Measurements from ENCODE around the gene ABHD3. TPM values are rescaled to one million over a fixed set of nuclear protein-coding genes. Genes with fewer than 3 reads are reported as not detected.

The ABHD3 gene
- total RNA-seq, 2 experiments from 2014 or later: 154 to 169 TPM

- peaks cover 10% of the 10 kb centered on the region; the same call in 1 of the 2 replicates for H3K79me2 ChIP-seq (ENCODE audit: insufficient read depth, low read depth, low read length)
- H3K4me1 ChIP-seq (ENCODE audit: insufficient read depth, low read length, poor library complexity, severe bottlenecking): no peaks in the 10 kb centered on the region
- no peak overlapping the region for H3K27ac ChIP-seq (ENCODE audit: low read depth, low read length, poor library complexity, severe bottlenecking)
- ChIA-PET CTCF (ENCODE audit: unreplicated experiment) (no interaction called here), POLR2A (interaction anchor here (0.7 kb wide), 1 partner anchor 73 kb away, joined by 3 read pairs; no protein-coding TSS in a partner anchor)
- 0 out of 2 replicates have a peak, but pooled peaks cover 6% of the 10 kb centered on the region for H4K20me1 ChIP-seq (ENCODE audit: insufficient read depth, low read length)
- H3K9me2 ChIP-seq (ENCODE audit: insufficient read depth, low read length): no peaks in the 10 kb centered on the region
- no peak for DNase-seq (ENCODE audit: low spot score)
- peaks cover 91% of the 10 kb centered on the region for H3K36me3 ChIP-seq (ENCODE audit: insufficient read depth, low read length)
- BruUV-seq (replicated peaks): no TSS peak
- H3K4me3 ChIP-seq (ENCODE audit: low read depth, low read length, poor library complexity, severe bottlenecking): no peak overlapping the region
- no peak overlapping the region for H2AFZ ChIP-seq (ENCODE audit: low read length)
- no peaks in the 10 kb centered on the region for H3K9me3 ChIP-seq (ENCODE audit: low read length)
- intact Hi-C loops (cut with micrococcal nuclease; ENCODE audit: unreplicated experiment): no loop called here
- TF ChIP-seq EZH2phosphoT487 (IDR thresholded peaks at IDR 0.05; ENCODE audit: borderline replicate concordance, low read depth, low read length) (no peak), CTCF (conservative IDR thresholded peaks at IDR 0.05; ENCODE audit: low read length) (no peak)
- no peak overlapping the region for H3K4me2 ChIP-seq (ENCODE audit: low read length)
These were observed 31.9 kb downstream of the ABHD3 start for GRCh38 chr18:21672521-21673267.

- CTCF ChIA-PET (ENCODE audit: unreplicated experiment): interaction anchor here (1.5 kb wide), 1 partner anchor 31 kb away, joined by 3 read pairs; no protein-coding TSS in a partner anchor
- no peak overlapping the region for H3K27ac ChIP-seq (ENCODE audit: low read depth, low read length, poor library complexity, severe bottlenecking)
- TF ChIP-seq CTCF (conservative IDR thresholded peaks at IDR 0.05; ENCODE audit: low read length) (no peak), EZH2phosphoT487 (IDR thresholded peaks at IDR 0.05; ENCODE audit: borderline replicate concordance, low read depth, low read length) (no peak)
- no peaks in the 10 kb centered on the region for H3K9me3 ChIP-seq (ENCODE audit: low read length)
- H3K36me3 ChIP-seq (ENCODE audit: insufficient read depth, low read length): peaks cover 82% of the 10 kb centered on the region
- no peak overlapping the region for H3K4me2 ChIP-seq (ENCODE audit: low read length)
- 0 out of 2 replicates have a peak, but pooled peaks cover 6% of the 10 kb centered on the region for H4K20me1 ChIP-seq (ENCODE audit: insufficient read depth, low read length)
- peaks cover 10% of the 10 kb centered on the region; the same call in 1 of the 2 replicates for H3K79me2 ChIP-seq (ENCODE audit: insufficient read depth, low read depth, low read length)
- intact Hi-C loops (cut with micrococcal nuclease; ENCODE audit: unreplicated experiment): no loop called here
- no peaks in the 10 kb centered on the region for H3K4me1 ChIP-seq (ENCODE audit: insufficient read depth, low read length, poor library complexity, severe bottlenecking)
- POLR2A ChIA-PET: interaction anchor here (0.6 to 1.1 kb wide), 4 partner anchors 9 to 57 kb away, joined by 3 to 4 read pairs (median 3); partner anchors contain the start of gene SNRPD1
- DNase-seq (ENCODE audit: low spot score): no peak
- no TSS peak for BruUV-seq (replicated peaks)
- H2AFZ ChIP-seq (ENCODE audit: low read length): no peak overlapping the region
- no peaks in the 10 kb centered on the region for H3K9me2 ChIP-seq (ENCODE audit: insufficient read depth, low read length)
- no peak overlapping the region for H3K4me3 ChIP-seq (ENCODE audit: low read depth, low read length, poor library complexity, severe bottlenecking)
These were observed 34.8 kb downstream of the ABHD3 start for GRCh38 chr18:21669736-21670285.
